CD4-positive, alpha-beta T cell treated with Interferon gamma for 1 hour (primary cell): ENCODE measurements around the gene KCTD19.

ENCODE experiments used
- DNase-seq: peaks from one replicate; pipeline ENCODE4 v3.0.0-alpha.2; 2020

KCTD19 gene

GRCh38 chr16:67257486-67258160, 68.9 kb downstream of the KCTD19 start:
- DNase-seq = no peak

DNA sequence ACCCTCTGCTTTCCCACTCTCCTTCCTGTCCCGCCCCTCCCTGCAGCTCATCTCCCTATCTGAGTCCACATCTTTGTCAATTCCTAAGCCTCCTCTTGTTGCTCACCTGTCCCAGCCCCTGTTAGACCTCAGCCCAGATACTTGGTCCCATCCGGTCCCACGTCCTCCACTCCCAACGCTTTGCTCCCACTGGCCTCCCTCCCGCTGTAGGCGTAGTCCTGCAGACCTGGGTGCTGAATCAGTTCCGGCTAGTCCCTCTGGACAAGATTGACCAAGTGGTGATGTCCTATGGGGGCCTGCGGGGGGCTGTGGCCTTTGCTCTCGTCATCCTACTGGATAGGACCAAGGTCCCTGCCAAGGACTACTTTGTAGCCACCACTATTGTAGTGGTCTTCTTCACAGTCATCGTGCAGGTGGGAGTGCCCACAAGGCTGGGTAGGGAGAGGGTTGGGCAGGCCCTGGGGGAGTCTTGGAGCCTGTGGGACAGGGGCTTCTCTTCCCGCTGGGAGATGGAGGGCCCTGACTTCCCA, 69.8 kb downstream of the KCTD19 start:
- no peak for DNase-seq

DNA sequence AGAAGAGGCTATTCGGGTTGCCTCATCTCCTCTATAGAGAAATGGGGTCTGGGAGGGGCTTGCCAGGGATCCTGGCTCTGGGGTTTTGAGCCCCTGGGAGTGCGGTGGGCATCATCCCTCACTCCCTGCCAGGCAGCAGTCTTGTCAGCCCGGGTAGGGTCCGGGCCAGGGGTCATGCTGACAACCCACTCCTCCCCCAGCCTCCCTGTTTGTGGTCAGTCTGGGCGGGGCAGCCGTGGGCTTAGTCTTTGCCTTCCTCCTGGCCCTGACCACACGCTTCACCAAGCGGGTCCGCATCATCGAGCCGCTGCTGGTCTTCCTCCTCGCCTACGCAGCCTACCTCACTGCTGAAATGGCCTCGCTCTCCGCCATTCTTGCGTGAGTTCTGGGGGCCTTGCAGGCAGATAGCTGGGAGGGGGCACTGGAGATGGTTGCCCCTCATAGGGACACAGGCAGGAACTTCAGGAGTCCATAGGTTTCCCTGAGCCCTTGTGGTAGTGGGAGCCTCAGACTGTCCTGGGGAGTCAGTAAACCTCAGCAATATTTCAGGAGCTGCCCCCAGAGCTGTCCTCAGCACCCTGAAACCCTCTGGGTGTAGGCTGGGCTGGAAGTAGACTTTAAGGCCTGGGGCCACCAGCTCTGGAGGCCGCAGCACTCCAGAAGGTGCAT, 70.9 kb downstream of the KCTD19 start:
- DNase-seq = no peak

GRCh38 chr16:67254801-67255552, 71.6 kb downstream of the KCTD19 start:
- DNase-seq = no peak

DNA sequence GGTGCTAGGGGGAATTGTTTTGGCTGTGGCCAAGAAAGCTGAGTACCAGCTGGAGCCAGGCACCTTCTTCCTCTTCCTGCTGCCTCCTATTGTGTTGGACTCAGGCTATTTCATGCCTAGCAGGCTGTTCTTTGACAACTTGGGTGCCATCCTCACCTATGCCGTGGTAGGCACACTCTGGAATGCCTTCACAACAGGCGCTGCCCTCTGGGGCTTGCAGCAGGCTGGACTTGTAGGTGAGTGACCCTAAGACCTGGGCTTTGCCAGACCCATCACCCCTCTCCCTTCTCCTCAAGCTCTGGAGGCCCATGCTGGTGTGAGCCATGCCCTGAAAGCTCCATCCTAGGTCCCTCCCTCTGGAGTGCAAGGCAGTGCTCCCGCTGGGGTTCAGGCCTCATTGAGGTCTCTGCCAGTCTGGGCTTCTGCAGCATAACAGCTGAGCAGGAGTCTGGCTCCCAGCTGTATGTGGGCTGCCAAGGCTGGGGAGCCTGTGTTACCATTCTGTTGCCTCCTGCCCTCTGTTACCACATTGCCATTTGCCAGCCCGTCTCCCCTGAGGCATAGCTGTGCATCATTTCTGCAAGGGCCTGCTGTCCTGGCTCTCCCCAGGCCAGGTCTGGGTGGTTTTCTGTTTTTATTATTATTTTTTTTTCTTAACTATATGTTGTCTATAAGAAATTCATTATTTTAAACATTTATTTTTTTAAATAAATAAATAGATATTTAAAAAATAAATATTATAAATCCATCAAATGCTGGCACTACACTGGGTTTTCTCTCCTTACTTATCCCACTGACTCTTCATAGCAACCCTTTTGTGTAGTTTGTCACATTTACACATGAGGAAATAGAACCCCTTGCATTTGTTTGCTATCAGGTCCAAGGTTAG, 73.7 kb downstream of the KCTD19 start:
- DNase-seq = no peak

DNA sequence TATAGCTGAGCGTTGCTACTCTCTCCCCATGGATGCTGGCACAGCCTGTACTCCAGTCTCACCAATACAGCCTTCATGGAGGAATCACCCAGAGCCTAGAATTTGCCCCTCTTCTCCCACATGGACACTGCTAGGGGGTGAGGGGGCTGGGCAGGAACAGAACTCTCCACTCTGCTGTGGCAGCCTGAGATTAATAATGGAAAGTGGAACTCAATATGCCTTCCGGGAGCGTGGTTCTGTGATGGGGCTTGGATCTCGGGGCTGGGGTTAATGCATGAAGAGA, 76.6 kb downstream of the KCTD19 start:
- no peak for DNase-seq

DNA sequence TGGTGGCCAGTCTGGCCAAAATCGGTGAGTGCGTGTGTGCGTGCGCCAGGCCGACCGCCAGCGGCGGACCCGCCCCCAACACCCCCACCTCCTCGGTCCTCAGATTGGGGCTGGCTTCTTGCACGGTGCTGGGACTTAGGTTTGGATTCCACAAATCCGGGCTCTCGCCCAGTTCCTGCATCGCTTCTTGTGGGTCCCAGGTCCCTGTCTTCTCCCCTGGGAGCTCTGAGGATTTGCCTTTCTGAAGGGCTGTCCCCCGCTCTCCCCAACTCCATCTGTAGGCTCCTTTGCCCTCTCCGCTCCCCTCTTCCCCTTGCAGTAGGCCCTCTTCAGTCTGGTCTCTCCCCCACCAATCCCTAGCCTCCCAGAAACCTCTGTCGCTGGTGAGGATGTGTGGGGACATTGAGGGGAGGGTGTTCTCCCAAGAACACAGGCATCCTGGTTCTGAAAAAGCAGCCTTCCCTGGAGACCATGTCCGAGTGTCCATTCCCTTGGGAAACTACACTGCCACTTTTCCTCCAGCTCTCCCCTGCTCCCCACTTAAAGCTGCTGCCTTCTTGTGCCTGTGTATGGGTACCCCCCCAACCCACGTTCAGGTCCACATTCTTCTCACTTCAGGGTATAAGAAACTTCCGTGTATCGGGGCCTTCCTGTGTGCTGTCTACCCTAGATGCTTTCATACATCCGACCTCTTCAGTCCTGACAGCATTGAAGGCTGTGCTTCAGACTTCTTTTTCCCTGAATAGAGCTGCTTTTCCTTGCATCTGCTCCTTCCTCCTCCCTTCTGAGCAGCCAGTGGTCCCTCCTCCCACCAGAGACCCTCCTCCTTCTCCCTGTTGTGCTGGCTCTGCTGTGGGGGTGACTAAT, 77.1 kb downstream of the KCTD19 start:
- no peak for DNase-seq

- no peak for DNase-seq
These were observed 78.0 kb downstream of the KCTD19 start, which contains the start of gene SLC9A5 for GRCh38 chr16:67248401-67249177. Gene SLC9A5, plus strand, starts transcription at chr16:67248979. Its CDS starts 36 bp downstream, at chr16:67249015.

GRCh38 chr16:67248073-67248400, 78.5 kb downstream of the KCTD19 start:
- no peak for DNase-seq

- DNase-seq = peak; percentile 95
These were observed 79.1 kb downstream of the KCTD19 start, which contains the start of gene FHOD1 for GRCh38 chr16:67247192-67248072. Gene FHOD1, minus strand, starts transcription at chr16:67247481. Its CDS starts 71 bp downstream, at chr16:67247410.

GRCh38 chr16:67246756-67247191, 79.8 kb downstream of the KCTD19 start:
- DNase-seq = no peak

DNA sequence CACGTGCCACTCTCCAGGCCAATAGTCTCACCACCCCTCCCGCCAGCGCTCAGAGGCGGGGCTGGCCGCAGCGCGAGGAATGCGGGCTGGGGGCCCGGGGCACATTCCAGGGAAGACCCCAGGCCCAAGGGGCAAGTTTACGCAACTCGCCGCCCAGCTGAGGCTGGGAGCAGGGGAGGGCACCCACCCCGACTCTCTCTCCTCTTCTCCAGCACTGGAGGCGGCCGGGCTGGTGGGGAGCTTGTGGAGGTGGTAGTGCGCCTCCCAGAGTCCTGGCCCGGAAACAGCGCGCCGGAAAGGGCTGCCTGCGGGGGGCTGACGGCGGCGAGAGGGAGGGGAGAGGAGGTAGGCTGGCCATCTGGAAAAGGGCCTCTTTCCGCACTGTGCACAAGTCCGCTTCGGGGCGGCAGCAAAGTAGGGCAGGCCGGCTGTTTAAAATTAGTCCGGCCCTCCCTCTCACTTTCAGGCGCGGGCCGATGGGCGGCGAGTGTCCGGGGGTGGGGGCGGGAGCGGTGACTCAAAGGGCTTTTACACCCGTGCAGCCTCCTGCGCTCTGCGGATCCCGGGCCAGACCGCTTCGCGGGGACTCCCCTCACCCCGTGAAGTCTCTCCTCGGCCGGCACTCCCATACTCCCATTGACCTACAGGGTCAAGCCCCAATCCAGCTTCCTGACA, 80.3 kb downstream of the KCTD19 start:
- peak; percentile 35 for DNase-seq

GRCh38 chr16:67245674-67246080, 80.9 kb downstream of the KCTD19 start:
- DNase-seq = no peak

DNA sequence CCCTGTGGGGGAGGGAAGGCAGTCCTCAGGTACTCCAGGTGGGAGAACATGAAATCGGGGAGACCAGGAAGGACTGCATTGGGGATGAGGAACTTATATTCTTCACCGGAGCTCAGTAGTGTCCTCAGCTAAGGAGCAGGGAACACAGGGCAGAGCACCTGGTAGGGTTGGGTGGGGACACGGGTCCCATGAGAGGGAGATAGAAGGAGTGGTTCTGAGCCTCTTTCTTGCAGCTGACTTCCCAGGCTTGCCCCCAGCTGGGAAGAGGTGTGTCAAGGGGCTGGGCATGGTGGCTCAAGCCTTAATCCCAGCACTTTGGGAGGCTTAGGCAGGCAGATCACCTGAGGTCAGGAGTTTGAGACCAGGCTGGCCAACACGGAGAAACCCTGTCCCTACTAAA, 81.4 kb downstream of the KCTD19 start:
- no peak for DNase-seq

- DNase-seq = peak; percentile 86
These were observed 82.0 kb downstream of the KCTD19 start for GRCh38 chr16:67244387-67245185.

DNA sequence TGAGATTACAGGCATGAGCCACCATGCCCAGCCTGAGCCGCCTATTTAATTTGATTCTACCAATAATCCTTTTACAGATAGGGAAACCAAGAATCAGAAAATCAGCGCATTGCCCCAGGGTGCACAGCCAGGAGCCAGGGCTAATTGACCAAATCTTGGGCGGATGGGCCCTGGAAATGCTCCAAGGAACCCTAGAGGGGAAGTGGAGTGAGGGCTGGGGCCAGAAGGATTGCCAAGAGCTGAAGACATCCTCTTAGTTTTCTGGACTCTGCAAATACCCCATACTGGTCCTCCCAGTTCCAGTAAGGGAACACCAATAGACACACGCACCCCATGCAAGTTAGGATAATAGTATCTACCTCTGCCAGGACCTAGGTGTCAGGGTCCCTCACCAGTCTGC, 83.1 kb downstream of the KCTD19 start:
- DNase-seq = no peak

GRCh38 chr16:67242138-67242730, 84.3 kb downstream of the KCTD19 start:
- no peak for DNase-seq
